Testis (tissue), 3 donors: ENCODE results near the gene SPATA46. TPM values are rescaled to one million over a fixed set of nuclear protein-coding genes. Genes with fewer than 3 reads are reported as not detected.

Experiments used
- DNase-seq: peaks from one replicate; pipeline ENCODE4 v3.0.0-alpha.2; 2019
- H3K27ac ChIP-seq, 2 donors: fragments of 200-600 bp; sonication (generic); one replicate each; pipeline ENCODE4 v1.5.1; 2019
- H3K27me3 ChIP-seq: fragments of 200-600 bp; sonication (generic); one replicate; pipeline ENCODE4 v1.5.1; 2019
- H3K36me3 ChIP-seq: fragments of 200-600 bp; sonication (generic); one replicate; pipeline ENCODE4 v1.5.1; 2017; ENCODE audit warnings: low read depth; ENCODE audit errors: missing control alignments
- H3K4me1 ChIP-seq: fragments of 200-600 bp; sonication (generic); one replicate; pipeline ENCODE4 v1.5.1; 2019
- H3K4me3 ChIP-seq, 2 donors: fragments of 200-600 bp; sonication (generic); one replicate each; pipeline ENCODE4 v1.5.1; 2017 to 2019
- H3K9me3 ChIP-seq: fragments of 200-600 bp; sonication (generic); one replicate; pipeline ENCODE4 v1.5.1; 2017
- CTCF ChIP-seq, 3 experiments: fragments of 450-650 bp in 2 of 3; fragments of 200-600 bp in 1 of 3; sonication (generic) in 1 of 3; IDR thresholded peaks; one replicate each; pipeline ENCODE4 v1.5.1; 2016 to 2019; ENCODE audit warnings: antibody characterized with exemption in 3 of 3, mild to moderate bottlenecking in 2 of 3, moderate library complexity in 1 of 3
- POLR2A ChIP-seq: fragments of 450-650 bp; IDR thresholded peaks from one replicate; pipeline ENCODE4 v1.6.1; 2017; ENCODE audit warnings: antibody characterized with exemption, mild to moderate bottlenecking, moderate library complexity
- WGBS, 2 donors: methylation state at CpG; one replicate each; pipeline ENCODE4 v1.1.5; 2018; 5-methylcytosine and 5-hydroxymethylcytosine counted together
- intact Hi-C: fragments of 100-400 bp; cut with DNase I; formaldehyde crosslinking; loops from one replicate; pipeline ENCODE4 v1.15.1; 2023; ENCODE audit warnings: low total_unique reads
- polyA plus RNA-seq: library from polyadenylated mRNA; stranded (reverse); fragments of 350-450 nt; fragmentation: Illumina TruSeq; extraction: RNeasy Lipid Tissue Mini Kit (QIAGEN cat#74804); gene quantifications from one replicate; pipeline ENCODE4 v1.2.3, GENCODE V29; 2014; ENCODE audit warnings: low read depth, low replicate concordance; ENCODE audit not compliant: insufficient read depth
- total RNA-seq, 2 donors: library from RNA; depleted of rRNA; stranded (reverse); fragments of >200 nt; gene quantifications; one replicate each; pipeline ENCODE4 v1.2.3, GENCODE V29; 2016

Gene SPATA46
- total and polyA plus RNA-seq, 3 donors from 2014 or later, result 12.7 to 72.9 (median 20.0) TPM

- peaks cover 11% of the 10 kb centered on the region for H3K4me1 ChIP-seq
- no peak overlapping the region for H3K4me3 ChIP-seq
- peak; percentile 11 for DNase-seq
- peak overlapping the region in 1 of 2 donors; percentile 81 for H3K27ac ChIP-seq
- TF ChIP-seq CTCF (IDR thresholded peaks at IDR 0.05) (no peak), POLR2A (no peak)
- intact Hi-C loops, result no loop called here
- WGBS, 2 donors, result 86 to 92% methylated on average over 8 of the region's 8 CpGs
- no peaks in the 10 kb centered on the region for H3K27me3 ChIP-seq
- H3K9me3 ChIP-seq, result no peaks in the 10 kb centered on the region
- no peaks in the 10 kb centered on the region for H3K36me3 ChIP-seq
Measured at GRCh38 chr1:162388083-162388594, 11.5 kb upstream of the SPATA46 start.

- DNase-seq, result peak; percentile 9
- 70 to 73% methylated on average over 19 to 20 of the region's 20 CpGs for WGBS, 2 donors
- no peaks in the 10 kb centered on the region for H3K9me3 ChIP-seq
- H3K27ac ChIP-seq, result peak overlapping the region in 1 of 2 donors; percentile 81
- no peaks in the 10 kb centered on the region for H3K27me3 ChIP-seq
- no peak overlapping the region for H3K4me3 ChIP-seq
- intact Hi-C loops, result no loop called here
- TF ChIP-seq POLR2A (no peak), CTCF (IDR thresholded peaks at IDR 0.05) (no peak)
- no peaks in the 10 kb centered on the region for H3K36me3 ChIP-seq
- H3K4me1 ChIP-seq, result peaks cover 11% of the 10 kb centered on the region
Measured at GRCh38 chr1:162387226-162388082, 10.8 kb upstream of the SPATA46 start.

- DNase-seq, result no peak
- no peak for TF ChIP-seq CTCF (IDR thresholded peaks at IDR 0.05)
- TF ChIP-seq POLR2A, result no peak
- no peaks in the 10 kb centered on the region for H3K36me3 ChIP-seq
- H3K27me3 ChIP-seq, result no peaks in the 10 kb centered on the region
- intact Hi-C loops, result no loop called here
- no peak overlapping the region for H3K27ac ChIP-seq
- H3K9me3 ChIP-seq, result no peaks in the 10 kb centered on the region
- H3K4me3 ChIP-seq, result no peak overlapping the region
- WGBS, 2 donors, result 83 to 85% methylated on average over 8 of the region's 8 CpGs
- peaks cover 11% of the 10 kb centered on the region for H3K4me1 ChIP-seq
Measured at GRCh38 chr1:162386292-162387225, 9.9 kb upstream of the SPATA46 start.

GRCh38 chr1:162385702-162386101 is 9.0 kb upstream of the SPATA46 start:
- Histone ChIP-seq H3K4me3 (no peak overlapping the region), H3K4me1 (peaks cover 11% of the 10 kb centered on the region), H3K9me3 (no peaks in the 10 kb centered on the region), H3K36me3 (no peaks in the 10 kb centered on the region), H3K27me3 (no peaks in the 10 kb centered on the region), H3K27ac (no peak overlapping the region)
- no peak for TF ChIP-seq CTCF (IDR thresholded peaks at IDR 0.05)
- TF ChIP-seq POLR2A, result no peak
- intact Hi-C loops, result no loop called here
- WGBS, 2 donors, result 84% methylated on average over 3 of the region's 3 CpGs; no CpG with 5 or more reads in 1 of the 2 donors
- DNase-seq, result no peak
